ENCODE data around the gene TCEAL4. TPM values are rescaled to one million over a fixed set of nuclear protein-coding genes. Genes with fewer than 3 reads are reported as not detected.
"Not testable (repeated sequence)": the region's sequence is repeated elsewhere in the genome, so short reads cannot be mapped to it uniquely, and the experiment has no call there.

Gene TCEAL4
- total and polyA plus RNA-seq, 2 donors (not counting 1 experiment from before 2014, with no cell fraction given): 63.6 to 75.7 TPM

- Histone ChIP-seq H3K4me3 (replicated peaks in 1 of 4; ENCODE audit: control extremely low read depth in 1 of 4, insufficient read depth in 1 of 4, low read depth in 3 of 4, low read length in 4 of 4) (peak overlapping the region; percentile 68 to 77 (median 72)), H3K9ac (ENCODE audit: insufficient read depth, low read length) (no peak overlapping the region), H3K27me3 (ENCODE audit: control insufficient read depth, insufficient read depth, low read length) (no peaks in the 10 kb centered on the region), H3K9me3 (ENCODE audit: control insufficient read depth, insufficient read depth, low read depth, low read length) (no peaks in the 10 kb centered on the region), H4K20me1 (ENCODE audit: control insufficient read depth, extremely low read depth, insufficient read depth, low read length) (no peaks in the 10 kb centered on the region), H3K36me3 (ENCODE audit: control insufficient read depth, insufficient read depth, low read length) (peaks cover 2% of the 10 kb centered on the region), H3K4me1 (ENCODE audit: control insufficient read depth, extremely low read depth, insufficient read depth, low read length) (no peaks in the 10 kb centered on the region), H2AFZ (ENCODE audit: low read length) (no peak overlapping the region), H3K79me2 (ENCODE audit: control insufficient read depth, insufficient read depth, low read length) (peaks cover 10% of the 10 kb centered on the region), H3K27ac (ENCODE audit: insufficient read depth, low read length) (no peak overlapping the region), H3K4me2 (ENCODE audit: extremely low read depth, insufficient read depth, low read length) (peak overlapping the region; percentile 59)
- no peak for DNase-seq (ENCODE audit: low read depth in 2 of 2)
- TF ChIP-seq, protein P1, sequence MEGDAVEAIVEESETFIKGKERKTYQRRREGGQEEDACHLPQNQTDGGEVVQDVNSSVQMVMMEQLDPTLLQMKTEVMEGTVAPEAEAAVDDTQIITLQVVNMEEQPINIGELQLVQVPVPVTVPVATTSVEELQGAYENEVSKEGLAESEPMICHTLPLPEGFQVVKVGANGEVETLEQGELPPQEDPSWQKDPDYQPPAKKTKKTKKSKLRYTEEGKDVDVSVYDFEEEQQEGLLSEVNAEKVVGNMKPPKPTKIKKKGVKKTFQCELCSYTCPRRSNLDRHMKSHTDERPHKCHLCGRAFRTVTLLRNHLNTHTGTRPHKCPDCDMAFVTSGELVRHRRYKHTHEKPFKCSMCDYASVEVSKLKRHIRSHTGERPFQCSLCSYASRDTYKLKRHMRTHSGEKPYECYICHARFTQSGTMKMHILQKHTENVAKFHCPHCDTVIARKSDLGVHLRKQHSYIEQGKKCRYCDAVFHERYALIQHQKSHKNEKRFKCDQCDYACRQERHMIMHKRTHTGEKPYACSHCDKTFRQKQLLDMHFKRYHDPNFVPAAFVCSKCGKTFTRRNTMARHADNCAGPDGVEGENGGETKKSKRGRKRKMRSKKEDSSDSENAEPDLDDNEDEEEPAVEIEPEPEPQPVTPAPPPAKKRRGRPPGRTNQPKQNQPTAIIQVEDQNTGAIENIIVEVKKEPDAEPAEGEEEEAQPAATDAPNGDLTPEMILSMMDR (conservative IDR thresholded peaks at IDR 0.05 in 1 of 2, IDR thresholded peaks at IDR 0.05 in 1 of 2; ENCODE audit: low read depth in 1 of 2, low read length in 2 of 2): no peak
- TF ChIP-seq EZH2 (IDR thresholded peaks at IDR 0.05; ENCODE audit: low read length, missing control alignments): no peak
Measured at GRCh38 chrX:103586659-103587058, 1.3 kb downstream of the TCEAL4 start.

- H3K27me3 ChIP-seq (ENCODE audit: control insufficient read depth, insufficient read depth, low read length); H4K20me1 ChIP-seq (ENCODE audit: control insufficient read depth, extremely low read depth, insufficient read depth, low read length); H3K9me3 ChIP-seq (ENCODE audit: control insufficient read depth, insufficient read depth, low read depth, low read length); H3K36me3 ChIP-seq (ENCODE audit: control insufficient read depth, insufficient read depth, low read length); H3K79me2 ChIP-seq (ENCODE audit: control insufficient read depth, insufficient read depth, low read length); H3K4me3 ChIP-seq (replicated peaks in 1 of 4; ENCODE audit: control extremely low read depth in 1 of 4, insufficient read depth in 1 of 4, low read depth in 3 of 4, low read length in 4 of 4); H3K9ac ChIP-seq (ENCODE audit: insufficient read depth, low read length); H2AFZ ChIP-seq (ENCODE audit: low read length); H3K4me2 ChIP-seq (ENCODE audit: extremely low read depth, insufficient read depth, low read length); H3K4me1 ChIP-seq (ENCODE audit: control insufficient read depth, extremely low read depth, insufficient read depth, low read length); H3K27ac ChIP-seq (ENCODE audit: insufficient read depth, low read length); DNase-seq (ENCODE audit: low read depth in 2 of 2): not testable (repeated sequence)
Measured at GRCh38 chrX:103592295-103592694, 7.0 kb downstream of the TCEAL4 start.

- not testable (repeated sequence) for H2AFZ ChIP-seq (ENCODE audit: low read length); H3K4me3 ChIP-seq (replicated peaks in 1 of 4; ENCODE audit: control extremely low read depth in 1 of 4, insufficient read depth in 1 of 4, low read depth in 3 of 4, low read length in 4 of 4); H3K4me1 ChIP-seq (ENCODE audit: control insufficient read depth, extremely low read depth, insufficient read depth, low read length); H3K4me2 ChIP-seq (ENCODE audit: extremely low read depth, insufficient read depth, low read length); H3K79me2 ChIP-seq (ENCODE audit: control insufficient read depth, insufficient read depth, low read length); H3K27ac ChIP-seq (ENCODE audit: insufficient read depth, low read length); H4K20me1 ChIP-seq (ENCODE audit: control insufficient read depth, extremely low read depth, insufficient read depth, low read length); H3K9ac ChIP-seq (ENCODE audit: insufficient read depth, low read length); H3K27me3 ChIP-seq (ENCODE audit: control insufficient read depth, insufficient read depth, low read length); DNase-seq (ENCODE audit: low read depth in 2 of 2); H3K9me3 ChIP-seq (ENCODE audit: control insufficient read depth, insufficient read depth, low read depth, low read length); H3K36me3 ChIP-seq (ENCODE audit: control insufficient read depth, insufficient read depth, low read length)
Measured at GRCh38 chrX:103595202-103595601, 9.9 kb downstream of the TCEAL4 start.

DNA sequence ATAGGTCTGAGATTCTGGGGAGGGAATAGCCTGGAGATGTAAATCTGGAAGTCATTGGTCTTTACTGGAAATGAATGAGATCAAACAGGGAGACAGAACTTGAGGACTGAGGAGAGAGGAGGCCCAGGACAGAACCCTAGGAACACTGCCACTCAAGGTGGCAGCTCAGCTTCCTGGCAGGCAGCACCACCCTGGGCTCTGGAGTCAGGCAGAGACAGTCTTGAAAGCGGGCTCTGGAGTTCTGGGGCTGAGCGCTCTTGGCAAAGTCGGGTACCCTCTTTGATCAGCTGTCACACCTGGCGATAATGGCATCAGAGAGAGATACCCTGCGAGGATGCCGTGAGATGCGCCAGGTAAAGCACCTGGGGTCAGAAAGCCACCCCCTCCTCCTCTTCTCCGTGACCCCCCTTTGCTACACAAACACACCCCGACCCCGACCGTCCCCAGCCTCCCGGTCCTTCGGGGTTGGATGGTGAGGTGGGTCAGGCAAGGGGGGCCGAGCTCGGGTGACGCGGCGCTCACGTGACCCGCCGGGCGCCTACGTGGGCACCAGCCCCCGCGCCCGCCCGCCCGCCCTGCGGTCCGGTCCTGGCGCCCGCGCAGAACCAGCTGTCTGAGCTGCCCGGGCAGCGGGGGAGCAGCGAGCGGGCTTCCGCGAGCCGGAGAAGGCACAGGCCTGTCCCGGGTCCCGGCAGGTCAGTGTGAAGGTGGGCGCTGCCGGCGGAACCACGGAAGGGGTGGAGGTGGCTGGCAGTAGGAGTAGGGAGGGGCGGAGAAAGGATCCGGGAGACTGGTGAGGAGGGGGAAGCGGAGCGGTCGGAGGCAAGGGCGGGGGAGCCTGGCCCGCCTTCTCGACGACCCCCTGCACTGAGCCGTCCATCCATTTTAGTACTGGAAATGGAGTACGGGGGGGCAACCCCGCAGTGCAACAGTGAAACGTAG lies 22.3 kb downstream of the TCEAL4 start, which contains the start of gene TCEAL3:
Gene TCEAL3 (plus strand): TSS at position 600 of the 942 bp plus-strand sequence. CDS start 1,102 bp downstream, outside the sequence.
- no peaks in the 10 kb centered on the region for H3K9me3 ChIP-seq (ENCODE audit: control insufficient read depth, insufficient read depth, low read depth, low read length)
- DNase-seq (ENCODE audit: low read depth in 2 of 2): peak; percentile 35 to 47
- H3K27ac ChIP-seq (ENCODE audit: insufficient read depth, low read length): peak within 1 kb of the TSS; percentile 89
- no peaks in the 10 kb centered on the region for H4K20me1 ChIP-seq (ENCODE audit: control insufficient read depth, extremely low read depth, insufficient read depth, low read length)
- no peaks in the 10 kb centered on the region for H3K27me3 ChIP-seq (ENCODE audit: control insufficient read depth, insufficient read depth, low read length)
- H3K79me2 ChIP-seq (ENCODE audit: control insufficient read depth, insufficient read depth, low read length): no peaks in the 10 kb centered on the region
- peak within 1 kb of the TSS; percentile 60 for H2AFZ ChIP-seq (ENCODE audit: low read length)
- peak within 1 kb of the TSS; percentile 71 for H3K4me2 ChIP-seq (ENCODE audit: extremely low read depth, insufficient read depth, low read length)
- TF ChIP-seq EZH2 (IDR thresholded peaks at IDR 0.05; ENCODE audit: low read length, missing control alignments): no peak
- TF ChIP-seq, protein P1 (conservative IDR thresholded peaks at IDR 0.05 in 1 of 2, IDR thresholded peaks at IDR 0.05 in 1 of 2; ENCODE audit: low read depth in 1 of 2, low read length in 2 of 2): no peak
- peak within 1 kb of the TSS; percentile 61 to 75 (median 64) for H3K4me3 ChIP-seq (replicated peaks in 1 of 4; ENCODE audit: control extremely low read depth in 1 of 4, insufficient read depth in 1 of 4, low read depth in 3 of 4, low read length in 4 of 4)
- no peaks in the 10 kb centered on the region for H3K36me3 ChIP-seq (ENCODE audit: control insufficient read depth, insufficient read depth, low read length)
- H3K9ac ChIP-seq (ENCODE audit: insufficient read depth, low read length): peak within 1 kb of the TSS; percentile 89
- H3K4me1 ChIP-seq (ENCODE audit: control insufficient read depth, extremely low read depth, insufficient read depth, low read length): no peaks in the 10 kb centered on the region
